B cell (primary cell): ENCODE measurements around the gene RAB10. TPM values are rescaled to one million over a fixed set of nuclear protein-coding genes. Genes with fewer than 3 reads are reported as not detected.

ENCODE experiments used
- ATAC-seq: fragments of 200-7000 bp; cut with Tn5 transposase; one replicate; pipeline ENCODE4 v1.10.0; 2021; ENCODE audit warnings: low read depth, mild to moderate bottlenecking, moderate number of reproducible peaks, moderate library complexity
- CTCF ChIA-PET: fragments of 350-600 bp; sonication (Branson Sonifier 250); formaldehyde crosslinking; loops from one replicate; lab custom pipeline; 2021; ENCODE audit warnings: antibody characterized with exemption, inconsistent platforms; lab: Charles Lee
- POLR2A ChIA-PET: fragments of 350-600 bp; sonication (Branson Sonifier 250); formaldehyde crosslinking; loops from one replicate; lab custom pipeline; 2021; ENCODE audit warnings: antibody characterized with exemption; lab: Charles Lee
- DNase-seq: peaks from one replicate; pipeline ENCODE4 v3.0.0; 2013
- H2AFZ ChIP-seq: 2 replicates; pipeline ENCODE4 v1.6.1; 2012; ENCODE audit warnings: mild to moderate bottlenecking, low read depth, low read length; ENCODE audit not compliant: insufficient read depth, poor library complexity, severe bottlenecking
- H3K27ac ChIP-seq, 2 donors: 1 replicate in 1 of 2; 2 replicates in 1 of 2; pipeline ENCODE4 v1.5.1; 2012 to 2013; ENCODE audit warnings: low read length in 2 of 2, mild to moderate bottlenecking in 2 of 2, moderate library complexity in 1 of 2
- H3K27me3 ChIP-seq, 4 experiments: fragments of 200-600 bp in 1 of 4; sonication (generic) in 1 of 4; replicated peaks in 1 of 4; 1 replicate in 2 of 4; 2 replicates in 2 of 4; pipeline versions ENCODE4 v1.6.1 to v1.7.0; 2013 to 2016; ENCODE audit warnings: low read length in 3 of 4, mild to moderate bottlenecking in 2 of 4, mixed read lengths in 1 of 4, moderate library complexity in 1 of 4; ENCODE audit not compliant: insufficient read depth in 4 of 4, control insufficient read depth in 3 of 4; ENCODE audit errors: control extremely low read depth in 1 of 4
- H3K36me3 ChIP-seq, 2 experiments: replicated peaks in 1 of 2; 1 replicate in 1 of 2; 2 replicates in 1 of 2; pipeline versions ENCODE4 v1.6.1 to v1.7.1; 2013; ENCODE audit warnings: low read length in 1 of 2; ENCODE audit not compliant: insufficient read depth in 2 of 2, control insufficient read depth in 1 of 2; ENCODE audit errors: control extremely low read depth in 1 of 2, extremely low read depth in 1 of 2
- H3K4me1 ChIP-seq, 2 donors: fragments of 200-600 bp in 1 of 2; sonication (generic) in 1 of 2; 1 replicate in 1 of 2; 2 replicates in 1 of 2; pipeline versions ENCODE4 v1.5.1 to v1.6.1; 2013 to 2017; ENCODE audit warnings: low read length in 2 of 2; ENCODE audit not compliant: control insufficient read depth in 2 of 2, insufficient read depth in 2 of 2
- H3K4me2 ChIP-seq: replicated peaks from 2 replicates; pipeline ENCODE3; 2012; ENCODE audit warnings: mild to moderate bottlenecking, low read depth, low read length; ENCODE audit not compliant: poor library complexity, severe bottlenecking
- H3K4me3 ChIP-seq, 5 experiments: fragments of 200-600 bp in 1 of 5; sonication (generic) in 1 of 5; 1 replicate in 3 of 5; 2 replicates in 2 of 5; pipeline versions ENCODE4 v1.5.1 to v1.7.0; 2011 to 2016; ENCODE audit warnings: low read length in 4 of 5, mild to moderate bottlenecking in 4 of 5, low read depth in 2 of 5, control low read depth in 1 of 5, moderate library complexity in 1 of 5; ENCODE audit not compliant: insufficient read depth in 1 of 5; ENCODE audit errors: control extremely low read depth in 1 of 5, extremely low read depth in 1 of 5
- H3K79me2 ChIP-seq: fragments of 200-600 bp; sonication (generic); one replicate; pipeline ENCODE4 v1.6.0; 2016; ENCODE audit warnings: low read length; ENCODE audit not compliant: control insufficient read depth, insufficient read depth
- H3K9ac ChIP-seq: fragments of 200-600 bp; sonication (generic); 2 replicates; pipeline ENCODE4 v1.6.1; 2017; ENCODE audit warnings: mild to moderate bottlenecking, low read length, moderate library complexity
- H3K9me3 ChIP-seq, 3 donors: one replicate each; pipeline versions ENCODE4 v1.6.1 to v1.7.1; 2013; ENCODE audit warnings: low read length in 2 of 3; ENCODE audit not compliant: control insufficient read depth in 2 of 3, insufficient read depth in 1 of 3; ENCODE audit errors: control extremely low read depth in 1 of 3
- H4K20me1 ChIP-seq: 2 replicates; pipeline ENCODE4 v1.6.0; 2012; ENCODE audit warnings: mild to moderate bottlenecking, low read length; ENCODE audit not compliant: insufficient read depth, control insufficient read depth, poor library complexity, severe bottlenecking
- H3K27ac Mint-ChIP-seq: one replicate; pipeline ENCODE4 v1.8.0; 2021; ENCODE audit warnings: mixed read lengths
- H3K27me3 Mint-ChIP-seq: one replicate; pipeline ENCODE4 v1.8.0; 2021; ENCODE audit warnings: mixed read lengths
- H3K4me1 Mint-ChIP-seq: one replicate; pipeline ENCODE4 v1.8.0; 2021; ENCODE audit warnings: mixed read lengths
- H3K4me3 Mint-ChIP-seq: one replicate; pipeline ENCODE4 v1.8.0; 2021; ENCODE audit warnings: mixed read lengths
- H3K9me3 Mint-ChIP-seq: one replicate; pipeline ENCODE4 v1.8.0; 2022; ENCODE audit warnings: mixed read lengths; ENCODE audit not compliant: insufficient read depth
- CTCF ChIP-seq: fragments of 200-600 bp; IDR thresholded peaks from one replicate; pipeline ENCODE4 v1.8.0; 2022; ENCODE audit warnings: antibody characterized with exemption, mild to moderate bottlenecking
- EZH2 ChIP-seq: IDR thresholded peaks from 2 replicates; pipeline ENCODE4 v1.6.1; 2012; ENCODE audit warnings: borderline replicate concordance, low read depth, mild to moderate bottlenecking, moderate library complexity, low read length; ENCODE audit not compliant: insufficient read depth, poor library complexity, severe bottlenecking
- WGBS: methylation state at CpG from one replicate; pipeline ENCODE4 v1.1.5; 2013; ENCODE audit warnings: missing lambda C conversion rate; ENCODE audit not compliant: insufficient coverage; 5-methylcytosine and 5-hydroxymethylcytosine counted together
- intact Hi-C: fragments of 100-400 bp; cut with micrococcal nuclease; formaldehyde crosslinking; loops from one replicate; pipeline ENCODE4 v1.10.0; 2022
- polyA plus RNA-seq: library from polyadenylated mRNA; depleted of rRNA; stranded (reverse); fragments of >200 nt; gene quantifications from 2 replicates; pipeline ENCODE4 v1.2.3, GENCODE V29; 2012
- total RNA-seq, 2 donors: library from RNA; stranded (reverse); fragments of 120-200 nt in 1 of 2; gene quantifications; 1 replicate in 1 of 2; 2 replicates in 1 of 2; pipeline versions ENCODE4 v1.2.3 to v1.2.4, GENCODE V29; 2013 to 2022

The RAB10 gene
- total and polyA plus RNA-seq, 2 donors (not counting 1 experiment from before 2014, with no cell fraction given), result 21.7 to 66.7 TPM

DNA sequence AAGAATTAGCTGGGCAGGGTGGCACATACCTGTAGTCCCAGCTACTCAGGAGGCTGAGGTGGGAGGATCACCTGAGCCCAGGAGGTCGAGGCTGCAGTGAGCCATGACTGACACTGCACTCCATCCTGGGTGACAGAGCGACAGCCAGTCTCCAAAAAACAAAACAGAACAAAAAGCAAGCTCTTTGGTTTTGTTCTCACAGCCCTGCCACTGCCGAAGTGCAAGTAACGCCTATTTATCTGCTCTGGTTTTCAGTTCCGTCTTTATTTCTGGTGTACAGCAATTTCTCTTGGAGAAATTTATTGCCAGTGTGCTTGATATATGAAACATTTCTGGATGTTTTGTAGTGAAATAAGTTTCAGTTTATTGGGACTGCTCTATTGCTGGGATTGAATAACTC is 61.9 kb downstream of the RAB10 start:
- H3K36me3 ChIP-seq, result peaks cover 2 to 7% of the 10 kb centered on the region in 2 experiments
- H3K4me3 ChIP-seq, result no peak overlapping the region
- intact Hi-C loops, result no loop called here
- H3K9ac ChIP-seq, result no peak overlapping the region
- H4K20me1 ChIP-seq, result peaks cover 56% of the 10 kb centered on the region
- no peak overlapping the region for H3K27ac Mint-ChIP-seq
- ATAC-seq, result no peak
- H3K79me2 ChIP-seq, result peaks cover 74% of the 10 kb centered on the region
- no peaks in the 10 kb centered on the region for H3K9me3 ChIP-seq
- no peak overlapping the region for H3K4me3 Mint-ChIP-seq
- CTCF ChIA-PET, result no interaction called here
- no peak for DNase-seq
- no peak overlapping the region for H3K27ac ChIP-seq
- no peaks in the 10 kb centered on the region for H3K4me1 ChIP-seq
- POLR2A ChIA-PET, result no interaction called here
- no peaks in the 10 kb centered on the region for H3K27me3 Mint-ChIP-seq
- no peaks in the 10 kb centered on the region for H3K27me3 ChIP-seq
- no peak overlapping the region for H3K4me2 ChIP-seq
- H3K4me1 Mint-ChIP-seq, result peaks cover 44% of the 10 kb centered on the region
- TF ChIP-seq EZH2 (no peak), CTCF (no peak)
- H3K9me3 Mint-ChIP-seq, result no peaks in the 10 kb centered on the region
- 100% methylated on average over 2 of the region's 5 CpGs for WGBS
- no peak overlapping the region for H2AFZ ChIP-seq

DNA sequence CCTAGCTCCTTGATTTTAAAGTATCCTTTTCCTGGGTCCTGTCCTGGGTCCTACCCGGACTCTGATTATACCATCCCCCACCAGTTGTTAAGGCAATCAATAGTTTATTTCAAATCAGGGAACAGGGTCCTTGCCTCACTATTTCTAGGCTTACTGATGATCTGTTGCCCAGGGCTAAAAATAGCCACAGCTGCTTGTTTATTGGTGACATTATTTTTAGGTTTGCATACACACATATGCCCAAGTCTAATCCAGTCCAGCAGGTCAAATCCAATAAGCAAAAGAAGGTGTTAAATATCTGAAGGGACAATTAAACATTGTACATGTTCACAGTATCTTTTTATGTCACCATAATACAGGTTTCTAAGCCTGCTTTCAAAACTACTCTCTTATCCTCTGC is 66.0 kb downstream of the RAB10 start:
- intact Hi-C loops, result no loop called here
- no peak overlapping the region for H3K4me3 ChIP-seq
- no peak overlapping the region for H2AFZ ChIP-seq
- peaks cover 69% of the 10 kb centered on the region for H4K20me1 ChIP-seq
- H3K9ac ChIP-seq, result no peak overlapping the region
- H3K36me3 ChIP-seq, result peaks cover 8 to 11% of the 10 kb centered on the region in 2 experiments
- H3K27me3 ChIP-seq, result no peaks in the 10 kb centered on the region
- H3K4me2 ChIP-seq, result no peak overlapping the region
- peaks cover 0 to 4% (median 0%) of the 10 kb centered on the region in 3 donors for H3K9me3 ChIP-seq
- H3K27me3 Mint-ChIP-seq, result no peaks in the 10 kb centered on the region
- peaks cover 88% of the 10 kb centered on the region for H3K79me2 ChIP-seq
- no peak overlapping the region for H3K27ac Mint-ChIP-seq
- no peak overlapping the region for H3K27ac ChIP-seq
- peaks cover 9% of the 10 kb centered on the region for H3K9me3 Mint-ChIP-seq
- TF ChIP-seq CTCF, result no peak
- no peak for TF ChIP-seq EZH2
- WGBS, result 100% methylated on average over 1 of the region's 1 CpG
- no peak overlapping the region for H3K4me3 Mint-ChIP-seq
- ChIA-PET POLR2A (no interaction called here), CTCF (interaction anchor here (1.2 kb wide), 1 partner anchor 12 kb away, joined by 4 read pairs; no protein-coding TSS in a partner anchor)
- ATAC-seq, result no peak
- peaks cover 24% of the 10 kb centered on the region for H3K4me1 Mint-ChIP-seq
- DNase-seq, result no peak
- H3K4me1 ChIP-seq, result no peaks in the 10 kb centered on the region
